K562 (cell line): ENCODE results near the gene IMMP2L. TPM values are rescaled to one million over a fixed set of nuclear protein-coding genes. Genes with fewer than 3 reads are reported as not detected.

Source experiments
- C11orf30 ChIP-seq: fragments of 450-650 bp; IDR thresholded peaks from 2 replicates; pipeline ENCODE4 v1.6.1; 2016; ENCODE audit warnings: low read depth, mild to moderate bottlenecking
- ESRRB ChIP-seq: fragments of 250-450 bp; sonication (Bioruptor Pico); IDR thresholded peaks from 2 replicates; pipeline ENCODE4 v1.5.0; 2020; ENCODE audit warnings: mild to moderate bottlenecking, moderate library complexity, borderline replicate concordance
- FOSL1 ChIP-seq: fragments of 200-800 bp; sonication (Bioruptor generic); conservative IDR thresholded peaks from 2 replicates; pipeline ENCODE4 v1.6.1; 2016; ENCODE audit warnings: missing genetic modification characterization, missing compliant biosample characterization
- GABPA ChIP-seq: fragments of 200-800 bp; sonication (Bioruptor generic); conservative IDR thresholded peaks from 2 replicates; pipeline ENCODE4 v1.6.1; 2016; ENCODE audit warnings: low read depth, missing genetic modification characterization, missing compliant biosample characterization
- KLF16 ChIP-seq: IDR thresholded peaks from 2 replicates; pipeline ENCODE4 v1.6.1; 2016; ENCODE audit warnings: antibody characterized with exemption
- MAFG ChIP-seq: fragments of 450-650 bp; conservative IDR thresholded peaks from 2 replicates; pipeline ENCODE4 v1.6.1; 2016; ENCODE audit warnings: missing genetic modification characterization, missing compliant biosample characterization
- MAFK ChIP-seq: IDR thresholded peaks from 2 replicates; pipeline ENCODE4 v1.6.1; 2011; ENCODE audit warnings: low read length, improper control_type of control experiment
- MBD2 ChIP-seq: sonication (generic); IDR thresholded peaks from 2 replicates; pipeline ENCODE4 v1.6.1; 2016; ENCODE audit warnings: low read depth, borderline replicate concordance
- NCOA6 ChIP-seq: fragments of 450-650 bp; IDR thresholded peaks from 2 replicates; pipeline ENCODE4 v1.6.1; 2017; ENCODE audit warnings: mild to moderate bottlenecking
- NFATC3 ChIP-seq: fragments of 450-650 bp; IDR thresholded peaks from 2 replicates; pipeline ENCODE4 v1.6.1; 2017; ENCODE audit warnings: mild to moderate bottlenecking
- REST ChIP-seq, 2 experiments: fragments of 450-650 bp; formaldehyde crosslinking in 1 of 2; IDR thresholded peaks; 2 replicates each; pipeline versions ENCODE4 v1.4.0 to v1.6.1; 2014 to 2020; ENCODE audit warnings: mild to moderate bottlenecking in 2 of 2, borderline replicate concordance in 1 of 2, low read depth in 1 of 2
- RUNX1 ChIP-seq: sonication (generic); IDR thresholded peaks from 2 replicates; pipeline ENCODE4 v1.6.1; 2016; ENCODE audit warnings: antibody characterized with exemption, low read depth
- ZNF668 ChIP-seq: fragments of 250-450 bp; sonication (Bioruptor Pico); IDR thresholded peaks from 2 replicates; pipeline ENCODE4 v1.8.0; 2022; ENCODE audit warnings: mild to moderate bottlenecking, inconsistent platforms
- polyA plus RNA-seq, 8 experiments: library from polyadenylated mRNA; depleted of rRNA in 4 of 8; stranded (reverse) in 5 of 8; unstranded in 3 of 8; fragments of >200 nt; fragmentation: Nextera tagmentation in 2 of 8; fragmentation: Illumina TruSeq in 1 of 8; extraction: Ambion mirVana in 2 of 8; extraction: Trizol in 1 of 8; gene quantifications; 2 replicates each; pipeline versions ENCODE4 v1.2.1 to v1.2.3, GENCODE V29; 2011 to 2014; ENCODE audit warnings: inconsistent platforms in 1 of 8, missing spikeins in 1 of 8
- total RNA-seq, 7 experiments: library from RNA; depleted of rRNA in 6 of 7; stranded (reverse); fragments of >200 nt in 6 of 7; fragmentation: Illumina TruSeq in 2 of 7; extraction: Trizol in 2 of 7; gene quantifications; 2 replicates each; pipeline versions ENCODE4 v1.2.1 to v1.2.3, GENCODE V29; 2011 to 2021; ENCODE audit warnings: low replicate concordance in 1 of 7
- TF ChIP-seq, protein P1 (sequence below): fragments of 250-450 bp; sonication (Bioruptor Pico); IDR thresholded peaks from 2 replicates; pipeline ENCODE4 v1.5.0; 2020; ENCODE audit warnings: mild to moderate bottlenecking, borderline replicate concordance
- TF ChIP-seq, protein P2 (sequence below): fragments of 150-350 bp; IDR thresholded peaks from 2 replicates; pipeline ENCODE4 v1.6.1; 2014; ENCODE audit warnings: low read depth, mild to moderate bottlenecking, low read length, borderline replicate concordance

The IMMP2L gene
- total and polyA plus RNA-seq, 9 of the 15 experiments (the other 6 are each of a cell fraction or from before 2014, with no cell fraction given), result 29.7 to 116 (median 53.0) TPM

GRCh38 chr7:111080495-111081105 lies 481.7 kb downstream of the IMMP2L start (continued):
- TF ChIP-seq, protein P1, sequence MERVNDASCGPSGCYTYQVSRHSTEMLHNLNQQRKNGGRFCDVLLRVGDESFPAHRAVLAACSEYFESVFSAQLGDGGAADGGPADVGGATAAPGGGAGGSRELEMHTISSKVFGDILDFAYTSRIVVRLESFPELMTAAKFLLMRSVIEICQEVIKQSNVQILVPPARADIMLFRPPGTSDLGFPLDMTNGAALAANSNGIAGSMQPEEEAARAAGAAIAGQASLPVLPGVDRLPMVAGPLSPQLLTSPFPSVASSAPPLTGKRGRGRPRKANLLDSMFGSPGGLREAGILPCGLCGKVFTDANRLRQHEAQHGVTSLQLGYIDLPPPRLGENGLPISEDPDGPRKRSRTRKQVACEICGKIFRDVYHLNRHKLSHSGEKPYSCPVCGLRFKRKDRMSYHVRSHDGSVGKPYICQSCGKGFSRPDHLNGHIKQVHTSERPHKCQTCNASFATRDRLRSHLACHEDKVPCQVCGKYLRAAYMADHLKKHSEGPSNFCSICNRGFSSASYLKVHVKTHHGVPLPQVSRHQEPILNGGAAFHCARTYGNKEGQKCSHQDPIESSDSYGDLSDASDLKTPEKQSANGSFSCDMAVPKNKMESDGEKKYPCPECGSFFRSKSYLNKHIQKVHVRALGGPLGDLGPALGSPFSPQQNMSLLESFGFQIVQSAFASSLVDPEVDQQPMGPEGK (CRISPR knock-in tag), result no peak
- no peak for TF ChIP-seq ZNF668 (CRISPR knock-in tag)
- TF ChIP-seq FOSL1 (tag), result no peak
- no peak for TF ChIP-seq KLF16
- no peak for TF ChIP-seq REST (IDR thresholded peaks at IDR 0.05; ENCODE audit: borderline replicate concordance)
- TF ChIP-seq REST (CRISPR knock-in tag; IDR thresholded peaks at IDR 0.05; ENCODE audit: low read depth), result no peak
- TF ChIP-seq MAFG, result peak; percentile 54; the same call in 1 of the 2 replicates
- TF ChIP-seq, protein P2, sequence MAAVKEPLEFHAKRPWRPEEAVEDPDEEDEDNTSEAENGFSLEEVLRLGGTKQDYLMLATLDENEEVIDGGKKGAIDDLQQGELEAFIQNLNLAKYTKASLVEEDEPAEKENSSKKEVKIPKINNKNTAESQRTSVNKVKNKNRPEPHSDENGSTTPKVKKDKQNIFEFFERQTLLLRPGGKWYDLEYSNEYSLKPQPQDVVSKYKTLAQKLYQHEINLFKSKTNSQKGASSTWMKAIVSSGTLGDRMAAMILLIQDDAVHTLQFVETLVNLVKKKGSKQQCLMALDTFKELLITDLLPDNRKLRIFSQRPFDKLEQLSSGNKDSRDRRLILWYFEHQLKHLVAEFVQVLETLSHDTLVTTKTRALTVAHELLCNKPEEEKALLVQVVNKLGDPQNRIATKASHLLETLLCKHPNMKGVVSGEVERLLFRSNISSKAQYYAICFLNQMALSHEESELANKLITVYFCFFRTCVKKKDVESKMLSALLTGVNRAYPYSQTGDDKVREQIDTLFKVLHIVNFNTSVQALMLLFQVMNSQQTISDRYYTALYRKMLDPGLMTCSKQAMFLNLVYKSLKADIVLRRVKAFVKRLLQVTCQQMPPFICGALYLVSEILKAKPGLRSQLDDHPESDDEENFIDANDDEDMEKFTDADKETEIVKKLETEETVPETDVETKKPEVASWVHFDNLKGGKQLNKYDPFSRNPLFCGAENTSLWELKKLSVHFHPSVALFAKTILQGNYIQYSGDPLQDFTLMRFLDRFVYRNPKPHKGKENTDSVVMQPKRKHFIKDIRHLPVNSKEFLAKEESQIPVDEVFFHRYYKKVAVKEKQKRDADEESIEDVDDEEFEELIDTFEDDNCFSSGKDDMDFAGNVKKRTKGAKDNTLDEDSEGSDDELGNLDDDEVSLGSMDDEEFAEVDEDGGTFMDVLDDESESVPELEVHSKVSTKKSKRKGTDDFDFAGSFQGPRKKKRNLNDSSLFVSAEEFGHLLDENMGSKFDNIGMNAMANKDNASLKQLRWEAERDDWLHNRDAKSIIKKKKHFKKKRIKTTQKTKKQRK, result no peak
- TF ChIP-seq C11orf30, result peak; percentile 78
- TF ChIP-seq GABPA (tag), result no peak
- TF ChIP-seq ESRRB (CRISPR knock-in tag), result no peak
- TF ChIP-seq NFATC3, result no peak
- no peak for TF ChIP-seq NCOA6
- no peak for TF ChIP-seq MBD2
- no peak for TF ChIP-seq RUNX1
- TF ChIP-seq MAFK, result peak; percentile 55
